Activated CD8-positive, alpha-beta memory T cell treated with anti-CD3 and anti-CD28 coated beads, Interleukin-2, amount 50 U/mL, for 4 hours (primary cell): ENCODE measurements around the gene TRMT1.

ENCODE experiments used
- DNase-seq: peaks from one replicate; pipeline ENCODE4 v3.0.0-alpha.2; 2020

Gene TRMT1

DNA sequence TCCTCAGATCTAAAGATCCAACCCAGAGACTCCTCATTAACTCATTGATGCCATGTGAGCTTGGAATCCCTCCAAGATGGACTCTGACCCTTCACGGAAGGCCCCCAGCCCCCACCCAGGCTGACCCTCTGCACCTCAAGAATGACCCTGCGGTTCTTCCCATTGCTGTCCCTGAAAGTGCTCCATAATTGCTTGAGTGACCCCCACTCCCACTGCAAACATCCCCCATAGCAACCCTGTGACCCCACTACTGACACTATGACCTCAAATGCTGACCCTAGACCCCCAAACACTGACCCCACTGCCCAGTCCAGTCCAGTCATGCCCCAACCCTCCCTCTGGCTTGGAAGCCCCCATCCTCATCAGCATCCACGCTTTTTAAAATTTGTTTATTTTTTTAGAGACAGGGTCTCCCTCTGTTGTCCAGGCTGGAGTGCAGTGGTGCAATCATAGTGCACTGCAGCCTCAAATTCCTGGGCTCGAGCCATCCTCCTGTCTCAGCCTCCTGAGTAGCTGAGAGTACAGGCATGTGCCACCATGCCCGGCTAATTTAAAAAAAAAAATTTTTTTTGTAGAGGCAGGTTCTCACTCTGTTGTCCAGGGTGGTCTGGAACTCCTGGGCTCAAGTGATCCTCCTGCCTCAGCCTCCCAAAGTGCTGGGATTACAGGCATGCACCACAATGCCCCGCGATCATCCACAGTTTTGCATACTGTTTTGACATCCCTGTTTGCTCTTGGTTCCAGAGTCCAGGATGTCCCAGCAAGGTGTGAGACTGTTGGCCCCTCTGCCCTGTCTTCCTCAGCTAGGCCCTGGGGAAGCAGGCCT, 14.7 kb downstream of the TRMT1 start:
- no peak for DNase-seq

DNA sequence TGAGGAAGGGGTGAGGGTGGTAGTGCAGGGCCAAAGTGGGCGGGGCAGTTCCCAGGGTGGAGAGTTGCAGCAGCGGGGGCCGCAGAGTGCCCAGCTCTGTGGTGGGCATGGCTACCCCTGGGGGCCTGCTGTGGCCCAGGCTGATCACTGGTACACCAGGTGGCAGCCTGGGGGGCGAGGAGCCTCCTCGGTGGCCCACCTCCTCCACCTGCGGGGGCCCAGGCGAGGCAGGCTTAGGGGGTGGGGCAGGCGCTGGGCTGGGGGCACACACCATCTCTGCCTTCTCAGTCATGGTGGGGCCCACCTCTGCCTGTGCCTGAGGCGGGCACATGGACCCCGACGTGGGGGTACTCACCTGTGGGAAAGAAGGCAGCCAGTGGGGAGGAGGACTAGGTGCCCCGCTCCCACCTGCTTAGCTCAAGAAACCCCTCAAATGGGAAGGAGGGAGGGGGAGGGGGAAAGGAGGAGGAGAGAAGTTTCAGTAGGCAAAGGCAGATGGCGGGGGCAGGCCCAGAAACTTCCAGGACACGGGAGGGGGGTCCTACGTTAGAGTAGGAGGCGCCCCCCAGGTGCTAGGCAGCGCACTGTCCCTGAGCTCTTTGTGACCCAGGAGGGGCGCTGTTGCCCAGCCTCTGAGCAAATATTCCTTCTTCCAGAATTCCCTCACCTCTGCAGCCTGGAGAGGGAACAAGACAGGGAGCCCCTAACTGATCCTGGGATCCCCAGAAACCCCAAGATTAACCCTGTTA, 15.5 kb downstream of the TRMT1 start:
- no peak for DNase-seq

GRCh38 chr19:13100031-13100588, 16.4 kb downstream of the TRMT1 start:
- peak; percentile 60 for DNase-seq

DNA sequence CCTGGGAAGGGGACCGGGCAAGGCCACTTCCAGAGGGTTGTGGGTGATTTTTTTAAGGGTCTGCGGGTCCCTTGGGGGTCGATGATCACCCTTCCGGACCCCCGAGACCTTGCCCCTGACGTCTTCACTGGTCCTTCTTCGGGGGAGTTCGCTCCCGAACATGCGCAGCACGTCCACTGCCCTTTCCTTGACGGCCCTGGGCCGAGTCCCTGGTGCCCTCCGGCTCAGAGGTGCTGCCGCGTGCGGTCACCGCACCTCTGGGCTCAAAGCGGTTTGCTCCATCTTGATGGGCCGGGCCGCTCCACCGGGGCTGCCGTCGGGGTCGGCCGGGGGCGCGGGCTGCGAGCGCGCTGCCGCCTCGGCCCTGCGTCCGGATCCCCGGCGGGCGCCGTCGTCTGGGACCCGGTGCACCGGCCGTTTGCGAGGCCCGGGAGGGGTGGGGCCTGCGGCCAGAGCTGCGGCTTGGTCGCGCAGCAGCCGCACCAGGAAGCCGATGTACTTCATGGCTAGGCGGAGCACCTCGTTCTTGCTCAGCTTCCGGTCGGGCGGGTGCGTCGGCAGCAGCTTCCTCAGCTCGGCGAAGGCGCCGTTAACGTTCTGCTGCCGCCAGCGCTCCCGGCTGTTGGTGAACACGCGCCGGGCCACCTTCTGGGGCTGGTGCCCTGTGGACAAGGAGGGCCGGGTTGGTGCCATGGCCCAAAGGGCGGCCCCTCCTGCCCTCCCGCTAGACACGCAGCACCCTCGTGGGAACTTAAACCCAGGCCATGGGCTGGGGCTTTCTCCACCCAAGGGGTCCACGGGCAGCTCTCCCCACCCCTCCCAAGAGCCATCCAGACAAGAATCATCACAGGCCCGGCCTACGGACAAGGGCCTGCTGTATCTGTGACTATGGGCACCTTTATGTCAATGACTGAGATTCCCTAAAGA, 17.2 kb downstream of the TRMT1 start:
- peak; percentile 74 for DNase-seq

DNA sequence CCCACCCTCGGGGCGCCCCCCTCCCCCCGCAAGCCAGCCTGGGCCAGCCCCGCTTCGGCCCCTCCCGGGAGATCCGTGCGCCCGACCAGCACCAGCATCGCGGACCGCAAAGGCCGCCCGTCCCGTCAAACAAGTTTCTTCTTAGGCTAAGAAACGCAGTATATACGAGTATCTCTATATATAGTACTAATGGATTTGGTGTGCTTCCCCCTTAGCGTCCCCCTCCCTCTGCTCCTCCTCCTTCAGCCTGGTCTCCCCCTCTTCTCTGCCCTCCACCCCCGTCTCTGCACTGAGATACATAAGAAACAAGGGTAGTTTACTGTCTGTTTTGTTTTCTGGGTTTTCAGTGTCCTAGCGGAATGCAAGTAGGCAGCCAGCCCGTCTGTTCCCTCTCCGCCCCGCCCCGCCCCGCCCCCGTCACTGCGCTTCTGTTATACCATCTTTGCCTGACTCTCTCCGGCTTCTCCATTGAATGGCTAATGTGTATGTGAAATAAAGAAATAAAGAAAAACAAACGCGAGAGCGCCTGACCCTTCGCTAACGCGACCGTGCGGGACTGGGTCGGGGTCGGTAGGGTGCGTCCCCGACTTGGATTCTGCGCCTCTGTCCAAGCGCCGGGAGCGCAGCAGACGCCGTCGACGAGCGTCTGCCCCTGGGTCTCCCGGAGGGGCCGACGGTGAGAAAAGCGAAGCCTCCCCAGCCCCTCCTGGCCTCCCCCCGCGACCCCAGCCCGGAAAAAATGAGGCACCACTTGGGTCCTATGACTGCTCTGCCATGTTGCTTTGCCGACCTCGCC, 18.1 kb downstream of the TRMT1 start:
- DNase-seq = no peak

DNA sequence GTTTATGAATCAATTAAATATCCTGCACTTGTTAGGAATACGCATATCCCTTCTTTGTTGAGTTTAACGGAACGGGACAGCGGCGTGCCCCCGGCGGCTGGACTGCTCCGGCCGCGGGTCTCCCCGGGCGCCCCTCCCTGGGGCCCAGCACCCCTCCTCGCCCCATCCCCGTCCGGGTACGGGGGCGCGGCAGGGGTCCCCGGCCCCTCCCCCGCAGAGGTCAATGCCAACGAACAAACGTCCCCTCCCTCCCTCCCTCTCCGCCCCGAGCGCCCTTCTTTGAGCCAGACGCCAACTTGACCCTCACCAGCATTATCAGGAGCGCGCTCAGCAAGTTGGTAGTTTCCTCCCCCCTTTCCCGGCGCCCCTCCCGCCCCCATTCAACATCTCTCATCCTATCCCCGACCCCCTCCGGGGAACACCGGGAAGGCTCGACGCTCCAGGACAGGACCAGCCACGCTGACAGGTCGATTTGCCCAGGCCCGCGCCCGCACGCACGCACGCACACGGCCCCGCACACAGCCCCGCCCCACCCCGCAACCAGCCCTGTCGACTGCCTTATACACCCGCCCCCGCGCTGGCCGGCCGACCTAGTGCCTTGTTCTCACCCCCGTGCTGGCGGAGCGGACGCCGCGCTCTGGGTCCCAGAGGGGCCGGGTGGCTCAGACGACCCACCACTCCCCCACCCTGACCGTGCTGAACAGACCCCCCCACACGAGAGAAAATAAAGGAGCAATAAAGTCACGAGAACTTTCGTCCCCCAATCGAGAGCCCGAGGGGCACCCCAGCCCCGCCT, 18.9 kb downstream of the TRMT1 start:
- no peak for DNase-seq

DNA sequence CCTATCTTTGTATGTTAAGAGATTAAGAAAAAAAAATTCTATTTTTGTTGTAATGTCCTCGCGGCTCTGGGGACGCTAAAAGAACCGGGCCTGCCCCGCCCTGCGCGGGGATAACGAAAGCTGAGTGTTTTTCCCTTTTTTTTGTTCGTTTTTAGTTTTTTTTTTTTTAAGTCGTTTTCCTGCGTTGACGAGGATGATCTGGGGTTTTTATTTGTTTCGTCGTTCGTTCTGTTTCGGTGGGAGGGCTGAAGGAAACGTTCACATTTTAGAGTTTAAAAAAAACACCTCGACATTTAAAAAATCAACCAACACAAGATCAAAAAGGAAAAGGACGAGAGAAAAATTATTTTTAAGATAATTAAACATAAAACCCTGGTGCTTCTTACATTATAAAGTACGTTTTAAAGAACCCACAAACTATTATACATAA, 19.5 kb downstream of the TRMT1 start:
- DNase-seq = no peak

DNA sequence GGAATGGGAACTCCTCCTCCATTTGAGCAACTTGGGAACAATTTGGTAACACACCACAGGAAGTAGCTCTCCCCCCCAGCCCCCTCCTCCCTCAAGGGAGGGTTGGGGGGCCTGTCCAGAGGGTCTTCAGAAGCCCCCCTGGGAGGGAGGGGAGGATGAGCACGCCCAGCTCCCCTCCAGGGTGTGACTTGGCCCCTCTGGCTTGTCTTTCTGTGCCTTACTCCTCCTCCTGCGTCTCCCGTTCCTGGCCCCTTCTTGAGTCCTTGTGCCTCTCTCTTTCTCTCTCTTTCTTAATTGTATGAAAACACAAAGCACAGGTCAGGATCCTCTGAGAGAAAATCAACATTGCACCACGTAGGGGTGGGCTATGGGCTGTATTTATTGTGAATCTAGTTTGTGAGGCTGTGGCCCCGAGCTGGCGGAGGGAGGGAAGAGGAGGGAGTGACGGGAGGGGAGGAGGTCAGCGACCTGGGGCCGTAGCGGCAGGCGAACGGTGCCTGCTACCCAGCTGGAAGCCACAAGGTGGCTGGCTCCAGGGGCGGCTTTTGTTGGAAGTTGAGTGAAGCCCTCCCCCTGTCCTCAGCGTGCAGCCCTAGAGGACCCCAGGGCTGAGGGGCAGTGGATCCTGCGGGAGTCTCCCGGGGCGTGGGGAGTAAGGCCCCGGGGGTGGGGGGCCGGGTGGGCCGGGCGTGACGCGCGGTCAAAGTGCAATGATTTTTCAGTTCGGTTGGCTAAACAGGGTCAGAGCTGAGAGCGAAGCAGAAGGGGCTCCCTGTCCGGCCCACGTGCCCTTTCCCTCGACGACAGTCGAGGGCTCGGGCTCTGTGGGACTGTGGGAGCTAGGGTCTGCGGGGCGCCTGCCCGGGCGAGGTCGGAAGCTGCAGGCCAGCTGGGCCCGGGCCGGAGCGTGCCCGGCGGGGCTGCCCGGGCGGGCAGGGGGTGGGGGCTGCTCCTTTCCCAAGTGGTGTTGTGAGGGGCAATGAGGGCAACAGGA, 20.3 kb downstream of the TRMT1 start:
- no peak for DNase-seq

- no peak for DNase-seq
Measured at GRCh38 chr19:13095393-13095784, 21.2 kb downstream of the TRMT1 start.

DNA sequence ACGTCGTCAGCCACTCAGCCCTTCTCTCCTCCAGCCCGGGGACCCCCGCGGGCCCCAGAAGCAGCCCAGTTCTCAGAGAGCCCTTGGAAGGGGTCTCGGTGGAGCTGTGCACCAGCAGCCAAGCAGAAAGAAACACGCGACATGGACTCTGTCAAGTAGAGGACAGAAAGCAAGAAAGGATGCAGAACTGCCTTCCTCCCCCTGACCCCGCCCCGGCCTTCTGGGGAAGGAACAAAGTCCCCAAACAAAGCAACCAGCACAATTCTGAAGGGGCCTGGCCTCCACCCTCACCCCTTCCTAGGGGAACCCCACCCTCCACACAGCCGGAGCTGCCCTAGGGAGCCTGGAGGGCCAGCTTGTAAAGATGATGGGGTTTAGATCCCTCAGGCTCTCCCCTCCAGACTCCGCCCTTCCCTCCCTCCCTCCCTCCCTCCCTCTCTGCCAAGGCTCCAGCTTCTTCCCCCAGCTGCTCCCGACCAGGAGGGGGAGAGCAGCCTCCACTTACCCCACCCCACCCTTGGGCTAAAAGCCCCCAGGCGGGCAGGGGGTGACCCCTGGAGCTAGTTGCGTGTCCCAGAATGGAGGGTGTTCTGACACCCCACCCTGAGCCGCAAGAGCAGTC, 21.7 kb downstream of the TRMT1 start:
- DNase-seq = no peak

- DNase-seq = no peak
Measured at GRCh38 chr19:13094106-13094504, 22.4 kb downstream of the TRMT1 start.

- DNase-seq = peak; percentile 80
Measured at GRCh38 chr19:13093407-13094105, 23.0 kb downstream of the TRMT1 start.

GRCh38 chr19:13092606-13093235, 23.8 kb downstream of the TRMT1 start:
- no peak for DNase-seq

GRCh38 chr19:13092158-13092543, 24.4 kb downstream of the TRMT1 start:
- no peak for DNase-seq

GRCh38 chr19:13091400-13092157, 25.0 kb downstream of the TRMT1 start:
- DNase-seq = no peak

GRCh38 chr19:13090511-13091231, 25.9 kb downstream of the TRMT1 start:
- no peak for DNase-seq
